ENCODE data around the gene CIDEC.

DNA sequence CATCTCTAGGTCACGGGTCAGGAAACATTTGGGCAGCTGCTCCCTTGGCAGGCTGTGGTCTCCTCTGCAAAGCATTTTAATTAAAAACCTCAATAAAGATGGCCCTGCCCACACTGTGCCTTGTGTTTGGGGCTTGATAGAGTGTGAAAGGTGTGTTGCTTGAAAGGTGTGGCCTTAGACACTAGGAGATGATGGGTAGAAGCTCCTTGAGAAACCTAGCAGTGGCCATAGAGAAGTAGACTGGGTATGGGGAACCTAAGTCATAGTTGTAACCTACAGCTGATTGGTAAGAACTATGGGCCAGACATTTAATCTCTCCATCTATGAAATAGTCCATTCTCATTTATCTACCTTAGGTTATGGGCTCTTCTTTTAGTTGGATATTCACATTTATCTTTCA, 13.7 kb upstream of the CIDEC start:
- TF ChIP-seq POLR2A (IDR thresholded peaks at IDR 0.05; ENCODE audit: low read length) (no peak), CBX2 (IDR thresholded peaks at IDR 0.05; ENCODE audit: borderline replicate concordance, low read depth) (no peak), SMC3 (IDR thresholded peaks at IDR 0.05) (no peak), MYC (IDR thresholded peaks at IDR 0.05; ENCODE audit: borderline replicate concordance, low read length) (no peak), HDAC2 (IDR thresholded peaks at IDR 0.05) (no peak)
- TF ChIP-seq, protein P1, sequence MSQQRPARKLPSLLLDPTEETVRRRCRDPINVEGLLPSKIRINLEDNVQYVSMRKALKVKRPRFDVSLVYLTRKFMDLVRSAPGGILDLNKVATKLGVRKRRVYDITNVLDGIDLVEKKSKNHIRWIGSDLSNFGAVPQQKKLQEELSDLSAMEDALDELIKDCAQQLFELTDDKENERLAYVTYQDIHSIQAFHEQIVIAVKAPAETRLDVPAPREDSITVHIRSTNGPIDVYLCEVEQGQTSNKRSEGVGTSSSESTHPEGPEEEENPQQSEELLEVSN (IDR thresholded peaks at IDR 0.05; ENCODE audit: borderline replicate concordance, low read depth): no peak
